GM10248 (cell line): ENCODE results near the gene PRR16.

ENCODE experiments used
- CTCF ChIA-PET: fragments of 300-600 bp; sonication (Branson Sonifier 250); formaldehyde crosslinking; extraction: SDS; loops from one replicate; lab custom pipeline; 2021; ENCODE audit warnings: antibody characterized with exemption; lab: Yijun Ruan, JAX
- POLR2A ChIA-PET: fragments of 350-650 bp; sonication (Branson Sonifier 250); formaldehyde crosslinking; extraction: SDS; loops from one replicate; lab custom pipeline; 2020; ENCODE audit warnings: antibody characterized with exemption; lab: Yijun Ruan, JAX
- DNase-seq: peaks from one replicate; pipeline ENCODE4 v3.0.0; 2012; ENCODE audit errors: extremely low spot score
- TF ChIP-seq, protein P1 (sequence below): IDR thresholded peaks from 2 replicates; pipeline ENCODE4 v1.5.1; 2012; ENCODE audit warnings: mild to moderate bottlenecking, low read depth; ENCODE audit errors: extremely low read depth, missing control alignments, control extremely low read depth

PRR16 gene

DNA sequence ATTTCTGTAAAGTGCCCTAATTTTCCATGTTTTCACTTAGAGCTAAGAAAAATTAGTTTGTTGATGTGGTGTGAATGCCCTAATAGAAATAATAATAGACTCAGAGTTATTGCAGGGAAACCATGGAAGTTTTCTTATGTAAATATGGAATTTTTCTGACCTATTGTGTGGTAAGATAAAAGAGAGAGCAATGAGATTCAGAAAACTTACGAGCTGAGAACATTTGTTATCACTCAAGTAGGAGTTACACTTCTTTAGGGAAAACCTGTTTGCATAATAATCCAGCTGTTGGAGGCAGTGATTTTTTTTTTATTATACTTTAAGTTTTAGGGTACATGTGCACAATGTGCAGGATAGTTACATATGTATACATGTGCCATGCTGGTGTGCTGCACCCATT is 39.2 kb downstream of the PRR16 start:
- POLR2A ChIA-PET: no interaction called here
- CTCF ChIA-PET: no interaction called here
- TF ChIP-seq, protein P1, sequence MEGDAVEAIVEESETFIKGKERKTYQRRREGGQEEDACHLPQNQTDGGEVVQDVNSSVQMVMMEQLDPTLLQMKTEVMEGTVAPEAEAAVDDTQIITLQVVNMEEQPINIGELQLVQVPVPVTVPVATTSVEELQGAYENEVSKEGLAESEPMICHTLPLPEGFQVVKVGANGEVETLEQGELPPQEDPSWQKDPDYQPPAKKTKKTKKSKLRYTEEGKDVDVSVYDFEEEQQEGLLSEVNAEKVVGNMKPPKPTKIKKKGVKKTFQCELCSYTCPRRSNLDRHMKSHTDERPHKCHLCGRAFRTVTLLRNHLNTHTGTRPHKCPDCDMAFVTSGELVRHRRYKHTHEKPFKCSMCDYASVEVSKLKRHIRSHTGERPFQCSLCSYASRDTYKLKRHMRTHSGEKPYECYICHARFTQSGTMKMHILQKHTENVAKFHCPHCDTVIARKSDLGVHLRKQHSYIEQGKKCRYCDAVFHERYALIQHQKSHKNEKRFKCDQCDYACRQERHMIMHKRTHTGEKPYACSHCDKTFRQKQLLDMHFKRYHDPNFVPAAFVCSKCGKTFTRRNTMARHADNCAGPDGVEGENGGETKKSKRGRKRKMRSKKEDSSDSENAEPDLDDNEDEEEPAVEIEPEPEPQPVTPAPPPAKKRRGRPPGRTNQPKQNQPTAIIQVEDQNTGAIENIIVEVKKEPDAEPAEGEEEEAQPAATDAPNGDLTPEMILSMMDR: no peak
- DNase-seq: no peak

DNA sequence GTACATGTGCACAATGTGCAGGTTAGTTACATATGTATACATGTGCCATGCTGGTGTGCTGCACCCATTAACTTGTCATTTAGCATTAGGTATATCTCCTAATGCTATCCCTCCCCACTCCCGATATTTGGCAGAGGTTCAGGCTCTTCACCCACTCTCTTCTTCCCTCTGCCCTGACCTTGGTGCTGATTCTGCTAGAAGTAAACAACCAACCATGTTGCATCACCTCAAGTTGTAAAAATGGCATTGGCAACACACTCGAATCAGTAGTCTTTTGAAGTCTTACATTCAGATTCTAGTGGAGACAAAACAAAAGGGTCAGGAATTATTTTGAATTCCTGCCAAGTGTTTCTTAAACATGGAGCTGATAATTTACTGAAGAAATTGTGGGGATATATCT is 40.0 kb downstream of the PRR16 start:
- POLR2A ChIA-PET: no interaction called here

DNA sequence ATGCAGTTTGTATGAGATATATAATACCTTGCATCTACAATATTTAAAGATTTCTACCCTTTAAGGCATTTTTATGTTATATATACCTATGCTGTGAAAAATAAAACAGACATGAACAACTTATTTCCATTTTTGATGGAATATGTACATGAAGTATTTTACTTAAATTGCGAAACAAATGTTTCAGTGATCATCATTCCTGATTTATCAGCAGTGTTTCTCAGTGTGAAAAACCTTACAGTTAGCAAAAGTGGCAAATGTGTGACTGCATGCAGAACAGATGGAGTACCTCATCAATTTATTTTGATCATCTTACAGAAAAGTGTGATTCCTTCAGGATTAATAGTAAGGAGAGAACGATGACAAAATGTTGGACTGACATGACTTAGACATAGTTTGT is 43.1 kb downstream of the PRR16 start:
- DNase-seq: no peak
- POLR2A ChIA-PET: no interaction called here
- TF ChIP-seq, protein P1: no peak
- CTCF ChIA-PET: no interaction called here

More for the DNA sequence above, 40.0 kb downstream of the PRR16 start:
- TF ChIP-seq, protein P1: no peak
- CTCF ChIA-PET: no interaction called here
- no peak for DNase-seq

DNA sequence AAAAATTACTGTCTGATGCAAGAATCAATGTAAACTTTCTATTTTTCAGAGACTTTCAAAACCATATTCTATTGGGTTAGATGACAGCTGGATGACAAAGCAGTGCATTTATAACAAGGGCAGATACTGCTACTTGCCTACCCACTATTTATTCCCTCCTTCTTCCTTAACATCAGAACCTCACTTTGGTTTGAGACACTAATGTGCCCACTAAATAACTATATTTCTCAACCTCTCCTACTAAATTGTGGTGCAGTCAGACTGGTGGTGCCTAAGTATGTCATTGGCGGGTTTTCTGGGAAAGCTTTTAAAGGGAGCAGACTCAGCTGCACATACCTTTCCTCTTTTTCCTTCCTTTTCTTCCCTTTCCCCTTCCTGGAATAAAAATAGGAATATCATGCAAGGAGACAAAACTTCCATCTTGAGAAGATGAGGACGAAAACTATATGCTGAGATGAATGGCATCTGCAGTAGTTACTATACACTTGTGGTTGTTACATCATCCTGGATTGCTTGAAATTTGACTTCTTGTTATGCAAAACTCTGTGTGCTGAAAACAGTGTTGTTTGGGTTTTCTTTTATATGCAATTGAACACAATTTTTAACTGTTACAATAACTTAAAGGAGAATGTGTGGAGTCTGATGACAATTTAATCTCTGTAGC is 43.8 kb downstream of the PRR16 start:
- no peak for DNase-seq
- ChIA-PET POLR2A (no interaction called here), CTCF (interaction anchor here (1.4 kb wide), 1 partner anchor 8 kb away, joined by 5 read pairs; no protein-coding TSS in a partner anchor)
- TF ChIP-seq, protein P1: no peak

DNA sequence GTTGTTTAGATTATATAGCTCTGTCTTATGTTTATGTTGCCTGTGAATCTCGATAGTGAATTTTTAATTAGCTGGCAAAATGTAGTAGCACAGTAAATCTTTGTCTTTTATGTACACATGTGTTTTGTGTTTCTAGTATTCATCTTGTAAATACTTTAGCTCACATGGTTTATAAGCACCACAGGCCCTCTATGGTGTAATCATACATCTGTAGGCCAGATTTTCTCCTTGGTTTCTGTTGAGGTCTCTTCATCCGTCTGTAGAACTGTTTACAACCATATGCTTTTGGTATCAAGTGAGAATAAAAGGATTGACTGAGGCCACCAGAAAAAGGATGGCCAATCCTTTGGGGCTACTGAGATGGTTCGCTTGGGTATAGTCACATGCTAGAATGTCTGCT is 45.0 kb downstream of the PRR16 start:
- TF ChIP-seq, protein P1: no peak
- CTCF ChIA-PET: interaction anchor here (1.2 to 1.9 kb wide), 3 partner anchors 9 to 17 kb away, joined by 5 to 8 read pairs (median 5); no protein-coding TSS in a partner anchor
- no peak for DNase-seq
- POLR2A ChIA-PET: no interaction called here

DNA sequence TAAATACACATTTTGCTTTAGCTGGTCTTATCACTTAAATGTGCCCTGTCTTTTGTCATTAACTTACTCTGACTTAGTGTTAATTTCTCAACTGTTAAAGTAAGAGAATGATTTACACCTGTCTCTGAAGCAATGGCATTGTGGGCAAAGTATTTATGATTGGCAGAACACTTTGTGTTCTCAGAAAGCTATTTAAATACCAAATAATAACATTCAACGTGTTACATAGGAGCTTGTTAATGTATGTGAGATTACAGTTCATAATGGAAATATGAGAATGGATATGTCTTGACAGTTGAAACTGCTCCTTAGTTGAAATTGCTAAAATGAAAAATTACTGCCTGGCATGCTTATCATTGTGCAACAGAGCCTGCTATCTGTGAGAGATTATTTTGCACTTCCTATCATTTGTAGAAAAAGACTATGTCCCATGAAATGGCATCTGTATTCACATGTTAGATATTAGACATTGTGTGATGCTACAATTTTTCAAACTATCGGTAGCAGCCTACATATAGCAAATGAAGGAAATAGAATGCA is 46.1 kb downstream of the PRR16 start:
- ChIA-PET CTCF (interaction anchor here (0.7 to 1.9 kb wide), 3 partner anchors 9 to 18 kb away, joined by 3 to 8 read pairs (median 5); no protein-coding TSS in a partner anchor), POLR2A (no interaction called here)
- TF ChIP-seq, protein P1: no peak
- DNase-seq: no peak
